ENCODE data around the gene PLA2G3.

PLA2G3 gene

GRCh38 chr22:31125521-31126117 is 14.7 kb downstream of the PLA2G3 start:
- no peak for DNase-seq (ENCODE audit: low read depth)
- TF ChIP-seq CTCF (IDR thresholded peaks at IDR 0.05; ENCODE audit: low read depth, low read length, missing control alignments), result no peak
- no peak overlapping the region for H3K4me3 ChIP-seq (ENCODE audit: low read depth, low read length)

GRCh38 chr22:31124811-31125465 is 15.4 kb downstream of the PLA2G3 start:
- TF ChIP-seq CTCF (IDR thresholded peaks at IDR 0.05; ENCODE audit: low read depth, low read length, missing control alignments), result no peak
- no peak for DNase-seq (ENCODE audit: low read depth)
- H3K4me3 ChIP-seq (ENCODE audit: low read depth, low read length), result no peak overlapping the region

GRCh38 chr22:31124290-31124689 is 16.0 kb downstream of the PLA2G3 start:
- TF ChIP-seq CTCF (IDR thresholded peaks at IDR 0.05; ENCODE audit: low read depth, low read length, missing control alignments), result no peak
- DNase-seq (ENCODE audit: low read depth), result no peak
- H3K4me3 ChIP-seq (ENCODE audit: low read depth, low read length), result no peak overlapping the region

- TF ChIP-seq CTCF (IDR thresholded peaks at IDR 0.05; ENCODE audit: low read depth, low read length, missing control alignments), result no peak
- DNase-seq (ENCODE audit: low read depth), result no peak
- no peak overlapping the region for H3K4me3 ChIP-seq (ENCODE audit: low read depth, low read length)
Measured at GRCh38 chr22:31123292-31123602, 17.1 kb downstream of the PLA2G3 start.

GRCh38 chr22:31122532-31123291 is 17.6 kb downstream of the PLA2G3 start, which contains the start of gene INPP5J:
TSS of gene INPP5J (plus strand) at chr22:31122966. CDS start at chr22:31123015, 49 bp downstream.
- no peak within 1 kb of the TSS for H3K4me3 ChIP-seq (ENCODE audit: low read depth, low read length)
- DNase-seq (ENCODE audit: low read depth), result no peak
- no peak for TF ChIP-seq CTCF (IDR thresholded peaks at IDR 0.05; ENCODE audit: low read depth, low read length, missing control alignments)

- TF ChIP-seq CTCF (IDR thresholded peaks at IDR 0.05; ENCODE audit: low read depth, low read length, missing control alignments), result no peak
- H3K4me3 ChIP-seq (ENCODE audit: low read depth, low read length), result no peak overlapping the region
- no peak for DNase-seq (ENCODE audit: low read depth)
Measured at GRCh38 chr22:31122196-31122531, 18.1 kb downstream of the PLA2G3 start.

All from GM12864 (cell line).